DMS53 treated with DMSO at 0.1 percent for 48 hours (cell line): ENCODE data around the gene TSPAN9.

Experiments
- DNase-seq: peaks from one replicate; lab custom pipeline; 2025; ENCODE audit not compliant: unreplicated experiment; lab: John Stamatoyannopoulos, UW

Gene TSPAN9

DNA sequence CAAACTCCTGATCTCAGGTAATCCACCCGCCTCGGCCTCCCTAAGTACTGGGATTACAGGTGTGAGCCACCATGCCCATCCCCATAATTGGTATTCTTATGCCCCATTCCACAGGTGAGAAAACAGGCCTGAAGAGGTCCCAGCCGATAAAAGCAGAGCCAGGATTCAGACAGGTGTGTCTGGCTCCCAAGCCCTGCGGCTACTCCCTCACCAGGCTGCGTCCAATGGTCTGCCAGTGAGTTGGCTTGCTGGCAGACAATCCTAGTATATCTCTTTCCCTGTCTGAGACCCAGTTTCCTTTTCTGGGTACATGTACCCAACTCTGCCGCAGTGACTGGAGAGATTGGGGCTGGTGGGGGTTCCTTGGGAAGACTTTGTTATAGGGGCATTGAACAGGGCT, 1.9 kb upstream of the TSPAN9 start:
- DNase-seq = no peak

DNA sequence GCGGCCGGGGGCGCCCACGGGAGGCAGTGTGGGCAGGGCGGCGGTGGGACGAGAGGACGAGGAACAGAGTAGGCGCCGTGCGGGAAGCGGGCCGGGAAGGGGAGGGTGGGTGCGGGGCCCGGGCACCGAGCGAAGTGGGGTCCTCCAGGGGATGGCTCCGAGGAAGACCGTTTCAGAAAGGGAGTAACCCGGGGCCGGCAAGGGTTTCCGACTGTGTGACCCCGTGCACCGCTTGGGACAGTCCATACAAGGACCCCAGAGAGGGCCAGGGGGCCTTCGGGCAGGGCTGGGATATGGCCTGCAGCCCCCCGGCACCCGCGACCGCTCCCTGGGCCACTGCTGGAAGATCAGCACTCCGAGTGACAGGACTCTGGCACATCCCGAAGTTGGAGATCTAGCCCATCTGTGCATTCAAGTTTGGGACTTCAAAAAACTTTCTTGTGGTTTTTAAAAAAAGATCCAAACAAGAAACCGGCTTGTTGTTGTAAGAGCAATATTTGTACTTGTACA, 448 bp downstream of the TSPAN9 start:
- no peak for DNase-seq

DNA sequence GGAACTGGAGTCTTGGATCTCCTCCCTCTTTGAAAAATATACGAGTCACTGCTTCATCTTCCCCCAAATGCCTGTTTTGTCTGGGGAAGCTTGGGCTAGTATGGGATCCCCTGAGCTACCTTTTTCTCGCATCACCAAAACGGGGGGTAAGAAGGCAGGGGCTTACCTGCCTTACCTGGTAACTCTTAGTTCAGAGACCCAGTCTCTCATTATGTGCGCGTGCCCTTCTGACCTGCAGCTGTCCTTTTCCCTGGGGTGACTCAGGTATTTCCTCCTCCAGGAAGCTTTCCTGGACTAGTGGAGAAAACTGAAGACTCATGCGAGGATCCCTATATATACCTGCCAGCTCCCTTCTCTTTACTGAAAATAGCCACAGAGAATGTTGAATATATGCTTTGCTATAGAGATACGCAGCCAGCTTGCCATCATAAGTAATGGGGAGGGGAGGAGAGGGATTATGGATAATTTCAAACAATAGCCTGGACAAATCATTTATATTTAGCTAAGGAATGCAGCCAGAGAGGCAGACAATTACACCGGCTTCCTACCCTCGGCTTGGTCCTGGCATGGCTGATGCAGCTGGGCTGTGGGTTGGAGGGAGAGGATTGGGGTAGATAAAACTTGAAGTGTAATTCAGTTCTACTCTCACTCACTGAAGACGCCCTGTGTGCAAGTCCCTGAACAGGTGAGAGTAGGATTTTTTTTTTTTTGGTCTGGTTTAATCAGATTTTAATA, 1.1 kb downstream of the TSPAN9 start:
- DNase-seq = no peak

DNA sequence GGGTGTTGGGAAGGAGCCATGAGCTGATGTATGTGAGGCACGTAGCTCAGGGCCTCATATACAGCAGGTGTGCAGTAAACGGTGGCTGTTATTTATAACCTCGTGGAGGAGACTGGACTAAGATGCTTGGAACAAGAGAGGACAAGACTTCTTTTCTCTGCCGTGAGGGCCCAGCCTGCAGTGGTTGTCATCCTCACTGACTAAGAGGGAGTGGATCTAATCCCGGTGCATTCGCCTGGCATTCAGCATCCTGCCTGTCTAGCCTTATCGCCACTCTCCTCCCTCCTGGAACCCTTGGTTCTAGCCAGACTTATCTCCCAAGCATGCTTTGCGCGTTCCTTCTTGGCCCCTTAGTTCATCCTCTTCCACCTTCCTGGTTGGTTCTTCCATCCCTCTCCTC, 3.9 kb downstream of the TSPAN9 start:
- DNase-seq = no peak

DNA sequence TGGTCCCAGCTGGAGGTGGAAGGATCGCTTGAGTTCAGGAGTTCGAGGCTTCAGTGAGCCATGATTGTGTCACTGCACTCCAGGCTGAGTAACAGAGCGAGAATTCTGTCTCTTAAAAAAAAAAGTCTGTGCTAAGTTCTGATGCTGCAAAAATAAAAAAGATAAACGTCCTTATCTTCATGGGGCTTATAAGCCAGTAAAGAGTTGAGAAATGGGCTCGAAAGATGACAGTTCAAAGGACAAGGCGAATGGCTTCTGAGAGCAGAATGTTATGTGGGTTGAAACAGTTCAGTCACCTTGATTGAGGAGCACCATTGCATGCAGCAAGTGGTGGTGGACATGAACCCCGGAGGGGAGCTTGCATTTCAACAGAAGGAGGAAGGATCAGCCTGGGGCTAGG, 4.7 kb downstream of the TSPAN9 start:
- no peak for DNase-seq

DNA sequence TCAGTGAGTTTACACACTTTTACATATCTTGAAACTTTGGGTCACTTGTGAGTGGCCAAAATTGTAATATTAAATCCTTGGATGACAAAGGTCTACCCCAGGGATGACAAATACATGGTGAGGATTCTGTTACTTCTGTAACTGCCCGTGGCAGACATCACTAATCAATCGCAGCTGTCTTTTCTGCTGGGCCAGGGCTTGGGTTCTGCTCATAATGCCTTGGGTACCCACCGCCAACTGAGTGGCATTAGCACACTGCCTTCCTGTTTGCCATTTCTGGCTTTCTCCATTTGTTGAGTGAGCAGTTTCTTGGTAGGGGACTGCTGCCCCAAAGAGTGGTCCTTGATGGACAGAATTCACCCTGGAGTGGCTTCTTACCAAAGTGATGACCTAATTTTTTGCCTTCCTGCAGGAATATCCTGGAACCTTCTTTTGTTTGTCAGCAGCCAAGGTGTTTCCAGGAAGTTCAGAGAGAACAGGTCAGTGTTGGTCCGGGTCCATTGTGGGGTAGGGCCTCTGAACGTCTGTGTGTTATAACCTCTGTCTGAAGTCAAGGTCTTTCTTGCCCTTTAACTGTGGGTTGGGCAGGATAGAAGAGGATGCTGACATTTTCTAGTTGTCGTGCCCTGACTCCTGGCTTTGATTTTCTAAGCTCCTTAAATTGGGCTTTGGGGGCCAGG, 6.2 kb downstream of the TSPAN9 start:
- no peak for DNase-seq

DNA sequence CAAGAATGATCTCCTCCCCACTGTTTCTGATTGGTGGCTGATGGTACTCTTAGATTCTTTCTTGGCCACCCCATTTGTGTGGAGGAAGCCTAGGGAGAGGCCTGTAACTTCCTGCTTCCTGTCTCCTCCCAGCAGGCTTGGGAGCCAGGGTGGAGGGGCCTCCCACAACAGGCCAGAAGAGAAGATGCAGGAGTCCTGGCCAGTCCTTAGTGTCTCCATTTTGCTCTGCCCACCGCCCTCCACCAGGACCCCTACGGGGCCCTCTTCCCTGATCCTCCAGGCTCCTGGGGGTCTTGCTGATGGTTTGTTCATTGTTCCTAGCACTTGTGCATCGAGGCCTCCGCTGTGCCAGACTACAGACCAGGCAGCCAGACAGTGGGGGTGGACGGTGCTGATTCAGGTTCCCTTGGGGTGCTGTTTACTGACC, 6.8 kb downstream of the TSPAN9 start:
- no peak for DNase-seq

DNA sequence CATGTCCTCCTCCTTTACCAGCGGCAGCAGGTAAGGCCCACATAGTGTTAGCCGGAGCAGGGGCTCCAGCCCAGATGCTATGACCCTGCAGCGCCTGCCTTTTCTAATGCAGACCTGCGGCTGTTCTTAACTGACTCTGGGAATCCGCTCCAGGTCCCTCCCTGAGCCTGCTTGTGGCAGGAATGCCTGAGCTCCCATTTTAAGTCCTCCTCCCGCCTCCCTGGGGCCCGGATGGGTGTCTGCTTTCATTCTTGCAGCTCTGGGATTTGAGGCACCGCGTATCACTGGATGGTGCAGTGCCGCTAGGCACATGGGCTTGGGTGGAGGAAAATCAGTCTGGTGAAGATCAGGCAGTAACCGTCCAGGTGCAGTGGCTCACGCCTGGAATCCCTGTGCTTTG, 7.6 kb downstream of the TSPAN9 start:
- no peak for DNase-seq

DNA sequence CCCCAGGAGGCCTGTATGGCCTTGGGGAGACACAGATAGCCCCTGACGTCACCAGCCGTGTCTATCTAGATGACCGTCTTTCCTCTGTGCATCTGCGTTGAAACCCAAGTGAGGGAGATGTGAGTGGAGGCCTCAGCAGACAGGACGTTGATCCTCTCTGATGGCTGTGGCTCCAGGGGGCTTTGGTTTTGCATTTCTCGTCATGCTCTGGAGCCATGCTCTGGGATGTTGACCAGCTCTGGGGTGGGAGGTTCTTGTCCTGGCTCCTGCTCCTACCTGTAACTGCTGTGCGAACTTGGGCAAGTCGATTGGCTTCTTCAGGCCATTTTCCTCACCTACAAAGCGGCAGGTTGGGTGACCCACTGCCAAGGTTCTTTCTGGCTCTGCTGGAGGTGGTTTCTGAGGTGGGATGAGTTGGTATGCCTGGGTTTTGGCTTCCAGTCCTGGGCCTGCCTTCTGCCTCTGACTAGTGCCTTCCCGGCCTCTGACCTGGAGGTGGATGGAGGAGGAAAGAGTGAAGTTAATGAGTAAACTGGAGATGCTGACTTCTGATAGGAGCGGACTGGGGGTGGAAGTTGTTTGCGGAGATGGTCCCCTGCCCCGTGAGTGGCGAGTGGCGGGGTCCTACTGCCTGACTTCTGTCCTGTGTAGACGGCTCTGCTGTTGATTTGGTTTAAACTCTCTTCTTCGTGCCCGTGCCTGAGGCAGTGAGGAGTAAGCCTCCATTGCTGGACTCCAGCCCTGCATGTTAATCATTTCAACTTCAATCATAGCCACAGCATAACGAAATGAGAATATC, 8.4 kb downstream of the TSPAN9 start:
- DNase-seq = no peak

DNA sequence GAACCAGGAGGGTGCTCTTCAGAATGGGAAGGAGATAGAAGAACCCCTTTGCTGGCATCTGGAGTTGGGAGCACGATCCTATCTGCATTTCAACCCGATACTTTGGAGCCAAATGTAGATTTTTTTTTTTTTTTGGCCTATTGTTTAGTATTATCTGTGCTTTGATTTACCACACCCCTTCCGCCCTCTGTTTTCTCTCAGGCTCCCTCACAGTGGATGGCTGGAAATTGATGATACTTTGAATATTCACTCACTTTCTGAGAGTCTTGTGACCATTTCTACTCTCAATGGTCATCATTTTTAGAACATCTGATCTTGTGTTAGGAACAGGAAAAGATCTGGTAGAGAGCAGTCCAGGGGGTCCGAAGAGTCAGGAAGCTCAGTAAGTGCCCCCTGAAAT, 9.0 kb downstream of the TSPAN9 start:
- no peak for DNase-seq

DNA sequence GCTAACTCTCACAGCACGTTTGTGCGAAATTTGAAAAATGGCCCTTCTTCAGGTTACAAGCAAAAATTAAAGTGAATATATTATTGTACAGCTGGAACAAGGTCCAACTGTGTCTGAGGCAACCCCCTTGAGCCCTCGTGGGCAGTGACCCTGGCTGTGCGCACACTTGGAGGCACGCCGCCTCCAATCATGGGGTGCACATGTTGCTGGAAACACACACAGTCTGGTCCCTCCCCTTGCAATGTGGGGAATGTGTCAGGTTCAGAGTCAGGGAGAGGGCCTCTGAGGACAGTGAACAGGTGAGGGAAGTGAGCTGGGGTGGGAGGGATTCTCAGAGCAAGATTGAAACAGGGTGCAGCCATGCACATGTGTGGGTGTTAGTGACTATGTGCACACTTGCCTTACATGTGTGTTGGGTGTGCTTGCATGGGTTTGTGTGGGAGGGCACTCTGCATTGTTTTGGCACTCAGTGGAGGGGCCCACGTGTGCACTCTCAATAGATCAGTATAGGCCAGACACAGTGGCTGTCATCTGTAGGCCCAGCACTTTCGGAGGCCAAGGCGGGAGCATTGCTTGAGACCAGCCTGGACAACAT, 9.6 kb downstream of the TSPAN9 start:
- DNase-seq = no peak

DNA sequence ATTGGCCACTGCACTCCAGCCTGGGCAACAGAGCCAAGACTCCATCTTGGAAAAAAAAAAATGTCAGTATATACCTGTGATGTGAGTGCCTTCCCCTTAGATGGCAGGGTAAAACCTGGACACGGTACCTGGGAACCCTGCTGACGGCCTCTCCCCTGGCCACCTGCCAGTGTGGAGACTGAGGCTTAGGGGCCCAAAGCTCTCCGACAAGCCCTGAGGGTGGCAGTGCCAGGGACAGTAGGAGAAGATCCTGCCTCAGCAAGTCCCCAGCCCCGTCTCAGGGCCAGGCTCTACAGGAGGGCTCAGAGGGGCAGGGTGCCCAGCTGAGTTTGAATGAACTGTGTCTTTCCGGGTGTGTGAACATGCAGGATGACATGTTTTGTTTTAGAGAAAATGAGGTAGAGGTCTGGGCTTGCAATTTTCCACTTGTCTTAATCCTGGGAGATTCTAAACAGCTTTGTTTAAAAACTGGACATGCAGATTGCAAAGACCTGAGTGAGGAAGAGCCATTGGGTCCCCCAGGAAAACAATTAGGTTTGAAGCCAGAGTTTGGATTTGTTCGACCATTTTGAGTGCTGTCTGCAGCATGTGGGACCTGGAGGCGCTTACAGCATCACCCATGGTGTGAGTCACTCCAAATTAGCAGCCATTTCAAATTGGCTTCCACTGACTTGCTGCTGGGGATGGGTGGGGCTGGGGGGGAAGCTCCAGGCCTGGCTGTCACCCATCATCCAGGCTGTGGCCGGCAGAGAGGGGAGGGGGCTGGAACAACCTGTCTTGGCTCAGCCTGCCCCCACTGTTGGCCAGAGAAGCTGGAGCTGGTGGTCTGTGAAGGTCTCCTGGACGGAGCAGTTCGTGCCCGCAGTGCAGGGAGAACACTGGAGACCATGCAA, 10.8 kb downstream of the TSPAN9 start:
- DNase-seq = no peak

DNA sequence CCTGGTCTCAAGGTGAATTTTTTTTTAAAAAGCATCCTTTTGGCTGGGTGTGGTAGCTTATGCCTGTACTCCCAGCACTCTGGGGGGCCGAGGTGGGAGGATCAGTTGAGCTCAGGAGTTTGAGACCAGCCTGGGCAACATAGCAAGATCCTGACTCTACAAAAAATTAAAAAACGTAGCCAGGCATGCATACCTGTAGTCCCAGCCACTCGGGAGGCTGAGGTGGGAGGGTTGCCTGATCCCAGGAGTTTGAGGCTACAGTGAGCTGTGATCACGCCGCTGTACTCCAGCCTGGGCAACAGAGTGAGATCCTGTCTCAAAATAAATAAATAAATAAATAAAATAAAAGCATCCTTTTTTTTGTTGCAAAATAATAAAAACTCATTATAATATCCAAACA, 12.4 kb downstream of the TSPAN9 start:
- DNase-seq = no peak

DNA sequence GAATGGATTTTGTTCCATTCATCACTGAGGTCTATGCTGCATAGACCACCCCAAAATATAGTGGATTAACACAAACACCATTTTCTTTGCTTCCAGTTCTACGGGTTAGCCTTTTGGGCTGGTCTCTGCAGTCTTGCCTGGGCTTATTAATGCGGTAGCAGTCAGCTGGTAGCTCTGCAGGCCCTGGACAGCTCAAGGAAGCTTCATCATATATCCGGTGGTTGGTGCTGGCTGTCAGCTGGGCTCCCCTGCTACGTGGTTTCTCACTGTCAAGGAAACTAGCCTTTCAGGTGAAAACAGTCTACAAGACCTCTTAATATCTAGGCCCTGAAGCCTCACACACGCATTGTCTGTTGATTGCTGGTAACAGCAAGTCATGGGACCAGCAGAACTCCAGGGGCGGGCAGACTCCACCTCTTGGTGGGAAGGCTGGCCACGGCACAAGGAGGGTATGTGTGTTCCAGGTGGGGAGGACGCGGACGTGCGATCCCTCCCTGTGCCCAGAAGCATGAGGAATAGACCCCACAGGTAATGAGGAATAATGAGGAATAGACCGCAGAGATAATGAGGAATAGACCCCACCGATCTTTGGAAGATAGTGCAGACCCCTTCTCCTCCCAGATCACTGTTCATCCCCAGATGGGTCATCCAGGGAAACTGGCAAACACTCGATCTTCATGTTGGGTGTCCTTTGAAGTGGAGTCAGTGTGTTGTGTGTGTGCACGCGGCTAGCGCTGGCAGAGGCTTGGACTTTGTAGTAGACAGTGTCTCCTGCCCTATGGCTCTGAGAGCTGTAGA, 13.3 kb downstream of the TSPAN9 start:
- DNase-seq = no peak

DNA sequence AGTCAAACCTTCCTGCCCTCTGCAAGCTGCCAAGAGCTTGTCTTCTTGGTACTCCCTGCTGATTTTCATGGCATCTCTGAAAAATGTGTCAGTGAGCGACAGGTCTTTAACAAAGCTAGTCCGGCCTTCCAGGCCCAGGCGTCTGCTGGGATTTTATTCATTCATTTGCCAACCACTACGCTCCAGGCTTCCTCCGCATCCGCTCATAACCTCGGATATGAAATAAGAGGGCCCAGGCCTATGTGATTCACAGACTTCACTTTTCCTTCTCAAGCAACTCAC, 13.8 kb downstream of the TSPAN9 start:
- no peak for DNase-seq

DNA sequence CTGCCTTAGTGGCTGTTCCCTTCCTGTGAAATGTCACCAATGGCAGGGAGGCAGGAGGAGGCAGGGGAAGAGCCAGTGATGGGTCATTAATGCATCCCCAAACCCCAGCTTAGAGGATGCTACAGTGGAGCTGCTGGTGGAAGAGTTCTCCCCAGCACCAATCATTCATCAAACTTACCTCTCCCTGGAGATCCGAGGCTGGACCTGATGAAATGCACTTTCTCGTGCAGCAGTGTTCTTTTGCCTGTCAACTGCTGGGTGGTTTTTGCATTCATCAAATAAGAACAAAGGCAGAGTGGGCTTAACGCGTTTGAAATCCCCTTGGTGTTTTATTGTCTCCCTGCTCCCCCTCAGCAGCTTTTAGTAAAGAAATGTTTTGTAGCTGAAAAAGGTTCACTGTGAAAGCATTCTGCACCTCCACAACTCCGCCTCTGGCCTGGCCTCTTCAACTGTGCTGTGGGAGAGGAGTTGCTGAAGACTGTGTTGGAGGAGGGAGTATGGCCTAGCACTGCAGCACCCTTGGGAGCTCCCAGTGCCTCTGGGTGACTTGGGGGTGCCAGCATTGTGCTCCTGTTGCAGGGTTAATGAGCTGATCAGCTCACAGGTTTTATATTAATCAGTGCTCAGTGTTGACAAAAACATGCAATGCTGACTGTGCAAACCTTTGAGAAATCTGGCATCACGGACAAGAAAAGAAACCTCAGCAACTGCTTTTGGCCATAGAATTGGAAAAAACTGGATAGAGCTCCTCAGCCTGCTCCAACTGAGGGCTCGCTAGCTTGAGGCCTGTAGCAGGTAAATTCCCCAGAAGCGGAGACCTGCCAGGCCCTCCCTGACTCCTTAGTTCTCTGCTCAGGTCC, 14.4 kb downstream of the TSPAN9 start:
- no peak for DNase-seq

DNA sequence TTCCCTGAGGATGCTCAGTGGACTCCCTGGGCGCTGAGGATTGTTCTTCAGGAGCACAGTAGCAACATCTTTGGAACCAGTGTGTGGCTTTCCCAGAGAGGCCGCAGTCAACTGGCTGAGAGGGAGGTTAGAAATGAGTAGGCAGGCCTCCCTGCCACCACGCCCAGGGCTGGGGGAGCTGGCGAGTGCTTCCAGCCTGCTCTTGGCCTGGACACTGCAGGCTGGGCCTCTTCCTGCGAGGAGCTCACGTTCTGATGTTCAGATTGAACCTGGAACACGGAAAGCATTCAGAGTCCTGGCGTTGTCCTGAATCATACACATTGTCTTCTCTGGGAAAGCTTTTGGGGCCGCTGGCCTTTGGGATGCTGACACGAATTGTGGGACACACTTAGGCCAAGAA, 15.6 kb downstream of the TSPAN9 start:
- no peak for DNase-seq

DNA sequence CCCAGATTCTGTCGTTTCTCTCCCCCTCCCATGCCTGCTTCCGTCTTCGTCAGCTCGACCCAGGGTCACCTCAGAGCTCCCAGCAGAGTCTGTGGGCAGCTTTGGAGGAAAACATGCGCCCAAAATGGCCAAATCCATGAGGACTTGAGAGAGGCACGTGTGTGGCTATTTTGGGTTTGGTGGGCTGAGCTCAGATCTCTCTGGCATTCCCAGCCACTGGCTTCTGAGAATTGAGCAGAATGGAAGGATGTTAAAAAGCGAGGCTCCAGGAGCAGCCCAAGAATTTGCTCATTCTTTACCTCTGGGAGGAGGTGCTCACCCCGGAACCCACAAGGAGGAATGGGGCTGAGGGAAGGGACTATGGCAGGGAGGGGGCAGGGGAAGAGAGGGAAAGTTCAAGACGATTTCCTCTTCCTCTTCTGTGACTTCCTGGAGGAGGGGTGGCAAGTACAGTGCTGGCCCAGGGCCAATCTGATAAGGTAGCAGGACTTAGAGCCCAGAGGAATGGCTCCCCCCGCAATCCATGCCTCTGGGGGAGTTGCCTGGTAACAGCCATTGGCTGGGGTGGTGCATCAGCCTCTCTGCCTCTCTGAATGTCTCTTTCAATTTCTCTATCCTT, 20.1 kb downstream of the TSPAN9 start:
- no peak for DNase-seq

DNA sequence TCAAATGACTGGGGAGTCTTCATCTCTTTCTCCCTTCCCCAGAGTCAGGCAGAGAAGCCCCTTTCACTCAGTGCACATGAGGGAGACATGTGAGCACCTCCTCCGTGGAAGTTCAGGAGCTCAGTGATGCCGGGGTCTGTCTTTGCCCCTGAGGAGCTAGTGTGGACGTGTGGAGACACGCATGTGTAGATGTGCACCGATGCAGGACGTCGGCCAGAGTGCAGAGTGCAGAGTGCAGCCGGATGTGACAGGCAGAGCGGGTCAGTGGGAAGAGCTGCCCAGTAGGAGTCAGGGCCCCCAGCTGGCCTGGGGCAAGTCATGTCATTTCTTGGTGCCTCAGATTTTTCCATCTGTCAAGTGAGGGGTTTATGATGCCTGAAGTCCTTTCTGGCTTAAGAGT, 20.7 kb downstream of the TSPAN9 start:
- no peak for DNase-seq
